K562 (cell line): ENCODE data around the gene TXLNA.

Experiments
- HDAC6 ChIP-seq: IDR thresholded peaks from 2 replicates; pipeline ENCODE4 v1.6.1; 2012; ENCODE audit warnings: low read depth, mild to moderate bottlenecking, control low read depth, inconsistent platforms, low read length, moderate library complexity
- KLF1 ChIP-seq: fragments of 450-650 bp; IDR thresholded peaks from 2 replicates; pipeline ENCODE4 v1.6.1; 2016; ENCODE audit warnings: missing genetic modification characterization, missing compliant biosample characterization
- MYBL2 ChIP-seq, 2 experiments: fragments of 450-650 bp in 1 of 2; sonication (generic) in 1 of 2; formaldehyde crosslinking in 1 of 2; IDR thresholded peaks; 2 replicates each; pipeline versions ENCODE4 v1.6.1 to v1.8.1; 2017 to 2022; ENCODE audit warnings: borderline replicate concordance in 1 of 2, inconsistent platforms in 1 of 2, low read depth in 1 of 2, mild to moderate bottlenecking in 1 of 2, missing genetic modification reagents in 1 of 2, moderate library complexity in 1 of 2
- ZNF175 ChIP-seq: fragments of 200-800 bp; sonication (Bioruptor generic); IDR thresholded peaks from 2 replicates; pipeline ENCODE4 v1.6.1; 2016; ENCODE audit warnings: low read depth, mild to moderate bottlenecking, missing genetic modification characterization, missing compliant biosample characterization

DNA sequence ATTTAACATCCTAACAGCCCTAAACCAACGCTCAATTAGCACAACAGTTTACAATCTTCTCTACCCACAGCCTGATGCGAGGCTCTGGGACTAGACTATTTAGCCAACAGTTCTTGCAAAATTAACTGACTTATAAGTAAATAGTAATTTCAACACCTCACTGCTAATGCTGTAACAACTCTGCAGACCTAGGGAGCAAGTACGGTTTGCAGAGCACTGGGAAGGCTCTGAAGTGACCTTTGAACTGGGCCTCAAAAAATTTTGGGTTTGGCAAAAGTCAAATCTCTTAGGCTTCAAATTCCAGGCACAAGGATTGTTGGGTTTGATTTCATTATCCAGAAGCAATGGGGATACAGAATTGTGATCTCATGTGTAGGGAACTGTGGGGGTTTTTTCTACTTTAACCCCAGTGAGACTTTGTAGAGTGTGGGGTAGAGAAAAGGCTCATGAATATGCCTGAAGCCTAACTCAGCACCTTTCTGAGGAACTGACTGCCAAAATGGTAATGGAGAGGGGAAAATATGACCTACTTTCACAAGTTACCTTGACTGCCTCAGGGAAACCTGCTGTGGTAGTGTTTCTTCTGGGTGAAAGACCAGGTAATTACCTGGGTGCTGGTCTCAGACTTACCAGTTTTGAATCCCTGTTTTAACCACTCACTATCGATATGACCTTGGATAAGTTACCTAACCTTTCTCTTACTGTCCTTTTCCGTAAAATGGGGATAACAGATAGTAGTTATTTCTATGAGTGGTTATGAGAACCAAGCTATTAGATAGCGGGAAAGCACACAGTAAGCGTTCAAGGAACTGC, 889 bp upstream of the TXLNA start:
- TF ChIP-seq ZNF175 (CRISPR knock-in tag) (no peak), MYBL2 (IDR thresholded peaks at IDR 0.05; ENCODE audit: low read depth) (no peak), MYBL2 (CRISPR knock-in tag; IDR thresholded peaks at IDR 0.05; ENCODE audit: borderline replicate concordance) (no peak), KLF1 (tag) (no peak), HDAC6 (no peak)
